Breast epithelium (tissue), 4 donors: ENCODE measurements around the gene NRIP2. TPM values are rescaled to one million over a fixed set of nuclear protein-coding genes. Genes with fewer than 3 reads are reported as not detected.

Source experiments
- DNase-seq, 2 donors: peaks; one replicate each; pipeline ENCODE4 v3.0.0-alpha.2; 2019; ENCODE audit warnings: low spot score in 2 of 2
- H3K27ac ChIP-seq, 2 donors: fragments of 200-600 bp; sonication (generic) in 1 of 2; one replicate each; pipeline ENCODE4 v1.5.1; 2016 to 2019; ENCODE audit warnings: mild to moderate bottlenecking in 1 of 2
- H3K27me3 ChIP-seq, 2 donors: fragments of 200-600 bp; sonication (generic) in 1 of 2; one replicate each; pipeline versions ENCODE4 v1.5.1 to v1.6.0; 2017 to 2019; ENCODE audit warnings: control low read depth in 1 of 2, mild to moderate bottlenecking in 1 of 2
- H3K36me3 ChIP-seq: fragments of 200-600 bp; one replicate; pipeline ENCODE4 v1.5.1; 2019
- H3K4me1 ChIP-seq, 2 donors: fragments of 200-600 bp; sonication (generic); one replicate each; pipeline ENCODE4 v1.5.1; 2016 to 2019; ENCODE audit warnings: control low read depth in 1 of 2
- H3K4me3 ChIP-seq, 3 donors: fragments of 200-600 bp; sonication (generic); 1 replicate in 2 of 3; 2 replicates in 1 of 3; pipeline ENCODE4 v1.5.1; 2016 to 2019; ENCODE audit warnings: mild to moderate bottlenecking in 3 of 3, moderate library complexity in 2 of 3
- H3K9me3 ChIP-seq, 2 donors: fragments of 200-600 bp; sonication (generic) in 1 of 2; one replicate each; pipeline ENCODE4 v1.5.1; 2016 to 2019; ENCODE audit warnings: control low read depth in 1 of 2
- CTCF ChIP-seq, 3 donors: fragments of 450-650 bp; IDR thresholded peaks; one replicate each; pipeline ENCODE4 v1.5.1; 2016 to 2017; ENCODE audit warnings: antibody characterized with exemption in 3 of 3, mild to moderate bottlenecking in 3 of 3, moderate library complexity in 3 of 3
- POLR2A ChIP-seq: fragments of 450-650 bp; IDR thresholded peaks from one replicate; pipeline ENCODE4 v1.6.1; 2016; ENCODE audit warnings: antibody characterized with exemption, mild to moderate bottlenecking, moderate library complexity
- POLR2AphosphoS5 ChIP-seq, 3 donors: sonication (generic); formaldehyde crosslinking; IDR thresholded peaks; one replicate each; pipeline ENCODE4 v1.6.1; 2017; ENCODE audit warnings: antibody characterized with exemption in 3 of 3
- intact Hi-C: fragments of 100-400 bp; cut with DNase I; formaldehyde crosslinking; loops from one replicate; pipeline ENCODE4 v1.15.1; 2023; ENCODE audit warnings: low total_unique reads
- total RNA-seq, 3 donors: library from RNA; depleted of rRNA; stranded (reverse); fragments of >200 nt; gene quantifications; one replicate each; pipeline ENCODE4 v1.1.0, GENCODE V29; 2016

The NRIP2 gene
- total RNA-seq, 3 donors from 2014 or later: 0.16 to 1.6 (median 1.2) TPM

GRCh38 chr12:2820432-2820831 is 14.4 kb downstream of the NRIP2 start:
- no peak for DNase-seq

GRCh38 chr12:2819810-2820209 is 15.0 kb downstream of the NRIP2 start:
- Histone ChIP-seq H3K27ac (no peak overlapping the region), H3K4me3 (no peak overlapping the region), H3K27me3 (no peaks in the 10 kb centered on the region), H3K36me3 (peaks cover under 1% of the 10 kb centered on the region), H3K4me1 (no peaks in the 10 kb centered on the region), H3K9me3 (no peaks in the 10 kb centered on the region)
- TF ChIP-seq POLR2AphosphoS5 (IDR thresholded peaks at IDR 0.05) (no peak), POLR2A (no peak), CTCF (IDR thresholded peaks at IDR 0.05) (no peak)
- intact Hi-C loops: no loop called here
- no peak for DNase-seq

More at GRCh38 chr12:2820432-2820831, 14.4 kb downstream of the NRIP2 start:
- Histone ChIP-seq H3K4me3 (no peak overlapping the region), H3K4me1 (no peaks in the 10 kb centered on the region), H3K9me3 (no peaks in the 10 kb centered on the region), H3K27me3 (no peaks in the 10 kb centered on the region), H3K27ac (no peak overlapping the region), H3K36me3 (peaks cover 6% of the 10 kb centered on the region)
- TF ChIP-seq POLR2AphosphoS5 (IDR thresholded peaks at IDR 0.05) (no peak), POLR2A (no peak), CTCF (IDR thresholded peaks at IDR 0.05) (no peak)
- intact Hi-C loops: no loop called here

GRCh38 chr12:2813214-2814185 is 21.3 kb downstream of the NRIP2 start:
- Histone ChIP-seq H3K36me3 (no peaks in the 10 kb centered on the region), H3K4me1 (no peaks in the 10 kb centered on the region), H3K4me3 (peak overlapping the region; percentile 59 to 78 (median 77)), H3K27me3 (no peaks in the 10 kb centered on the region), H3K9me3 (no peaks in the 10 kb centered on the region), H3K27ac (peak overlapping the region; percentile 89 to 90)
- no peak for DNase-seq
- TF ChIP-seq CTCF (IDR thresholded peaks at IDR 0.05) (peak; percentile 41 to 55 (median 44)), POLR2AphosphoS5 (IDR thresholded peaks at IDR 0.05) (no peak)
- intact Hi-C loops: loop anchor here (5.0 kb wide), 1 partner anchor 64 kb away; the partner anchor contains the start of genes FOXM1 and RHNO1

GRCh38 chr12:2812290-2813213 is 22.3 kb downstream of the NRIP2 start, which contains the start of gene ITFG2:
Gene ITFG2 (plus strand): TSS chr12:2812668. CDS start chr12:2812761, 93 bp downstream.
- H3K36me3 ChIP-seq: no peaks in the 10 kb centered on the region
- H3K9me3 ChIP-seq: no peaks in the 10 kb centered on the region
- peak within 1 kb of the TSS; percentile 89 to 90 for H3K27ac ChIP-seq
- TF ChIP-seq POLR2A: peak; percentile 72
- TF ChIP-seq POLR2AphosphoS5 (IDR thresholded peaks at IDR 0.05): peak; percentile 97 to 99 (median 98)
- TF ChIP-seq CTCF (IDR thresholded peaks at IDR 0.05): no peak
- H3K4me3 ChIP-seq: peak within 1 kb of the TSS; percentile 59 to 78 (median 77)
- H3K27me3 ChIP-seq: no peaks in the 10 kb centered on the region
- intact Hi-C loops: loop anchor here (5.0 kb wide), 1 partner anchor 65 kb away; the partner anchor contains the start of genes FOXM1 and RHNO1
- DNase-seq: peak; percentile 94 to 98
- no peaks in the 10 kb centered on the region for H3K4me1 ChIP-seq
